CD8-positive, alpha-beta memory T cell (primary cell): ENCODE data around the gene TNC. TPM values are rescaled to one million over a fixed set of nuclear protein-coding genes. Genes with fewer than 3 reads are reported as not detected.

Source experiments
- CTCF ChIA-PET: fragments of 350-600 bp; sonication (Branson Sonifier 250); formaldehyde crosslinking; loops from one replicate; lab custom pipeline; 2021; ENCODE audit warnings: antibody characterized with exemption; lab: Charles Lee
- POLR2A ChIA-PET: fragments of 350-600 bp; sonication (Branson Sonifier 250); formaldehyde crosslinking; loops from one replicate; lab custom pipeline; 2021; ENCODE audit warnings: antibody characterized with exemption; lab: Charles Lee
- DNase-seq, 5 donors: peaks; one replicate each; pipeline versions ENCODE4 v3.0.0 to v3.0.0-alpha.2; 2020 to 2022; ENCODE audit warnings: mixed read lengths in 1 of 5
- H3K27ac ChIP-seq: one replicate; pipeline ENCODE4 v1.7.0; 2013; ENCODE audit warnings: low read depth, mild to moderate bottlenecking, low read length, moderate library complexity
- H3K27me3 ChIP-seq: 2 replicates; pipeline ENCODE4 v1.7.0; 2013; ENCODE audit warnings: low read length, mild to moderate bottlenecking; ENCODE audit not compliant: insufficient read depth, poor library complexity, severe bottlenecking
- H3K36me3 ChIP-seq: 2 replicates; pipeline ENCODE4 v1.7.0; 2013; ENCODE audit warnings: mild to moderate bottlenecking, low read length, moderate library complexity; ENCODE audit not compliant: insufficient read depth
- H3K4me1 ChIP-seq: 2 replicates; pipeline ENCODE4 v1.7.0; 2013; ENCODE audit warnings: mild to moderate bottlenecking, low read length, moderate library complexity; ENCODE audit not compliant: insufficient read depth
- H3K4me3 ChIP-seq: 2 replicates; pipeline ENCODE4 v1.7.0; 2013; ENCODE audit warnings: mild to moderate bottlenecking, low read length
- H3K9me3 ChIP-seq: 2 replicates; pipeline ENCODE4 v1.7.0; 2013; ENCODE audit warnings: mild to moderate bottlenecking, low read length
- H3K27ac Mint-ChIP-seq, 8 donors: one replicate each; pipeline ENCODE4 v1.8.0; 2020 to 2021; ENCODE audit warnings: mixed read lengths in 8 of 8, mild to moderate bottlenecking in 6 of 8, inconsistent platforms in 3 of 8, moderate library complexity in 3 of 8
- H3K27me3 Mint-ChIP-seq, 2 donors: one replicate each; pipeline ENCODE4 v1.8.0; 2020 to 2021; ENCODE audit warnings: mixed read lengths in 2 of 2, mild to moderate bottlenecking in 1 of 2, moderate library complexity in 1 of 2
- H3K36me3 Mint-ChIP-seq, 3 donors: one replicate each; pipeline ENCODE4 v1.8.0; 2020 to 2021; ENCODE audit warnings: mixed read lengths in 3 of 3, inconsistent platforms in 1 of 3, mild to moderate bottlenecking in 1 of 3
- H3K4me1 Mint-ChIP-seq, 3 donors: one replicate each; pipeline ENCODE4 v1.8.0; 2020 to 2021; ENCODE audit warnings: mixed read lengths in 3 of 3, inconsistent platforms in 1 of 3, mild to moderate bottlenecking in 1 of 3
- H3K4me3 Mint-ChIP-seq, 7 donors: one replicate each; pipeline ENCODE4 v1.8.0; 2020 to 2021; ENCODE audit warnings: mixed read lengths in 7 of 7, mild to moderate bottlenecking in 6 of 7, moderate library complexity in 4 of 7, inconsistent platforms in 2 of 7
- H3K9me3 Mint-ChIP-seq, 5 donors: one replicate each; pipeline ENCODE4 v1.8.0; 2020 to 2022; ENCODE audit warnings: mixed read lengths in 5 of 5, mild to moderate bottlenecking in 3 of 5, moderate library complexity in 2 of 5, inconsistent platforms in 1 of 5
- polyA plus RNA-seq: library from polyadenylated mRNA; unstranded; fragments of 300-500 nt; fragmentation: Illumina TruSeq; gene quantifications from one replicate; pipeline ENCODE4 v1.2.3, GENCODE V29; 2021
- total RNA-seq, 2 experiments: library from RNA; stranded (reverse); gene quantifications; one replicate each; pipeline ENCODE4 v1.2.3, GENCODE V29; 2021

Gene TNC
- total and polyA plus RNA-seq, 3 experiments from 2014 or later: 1.2 to 1.4 TPM; not detected in 1

DNA sequence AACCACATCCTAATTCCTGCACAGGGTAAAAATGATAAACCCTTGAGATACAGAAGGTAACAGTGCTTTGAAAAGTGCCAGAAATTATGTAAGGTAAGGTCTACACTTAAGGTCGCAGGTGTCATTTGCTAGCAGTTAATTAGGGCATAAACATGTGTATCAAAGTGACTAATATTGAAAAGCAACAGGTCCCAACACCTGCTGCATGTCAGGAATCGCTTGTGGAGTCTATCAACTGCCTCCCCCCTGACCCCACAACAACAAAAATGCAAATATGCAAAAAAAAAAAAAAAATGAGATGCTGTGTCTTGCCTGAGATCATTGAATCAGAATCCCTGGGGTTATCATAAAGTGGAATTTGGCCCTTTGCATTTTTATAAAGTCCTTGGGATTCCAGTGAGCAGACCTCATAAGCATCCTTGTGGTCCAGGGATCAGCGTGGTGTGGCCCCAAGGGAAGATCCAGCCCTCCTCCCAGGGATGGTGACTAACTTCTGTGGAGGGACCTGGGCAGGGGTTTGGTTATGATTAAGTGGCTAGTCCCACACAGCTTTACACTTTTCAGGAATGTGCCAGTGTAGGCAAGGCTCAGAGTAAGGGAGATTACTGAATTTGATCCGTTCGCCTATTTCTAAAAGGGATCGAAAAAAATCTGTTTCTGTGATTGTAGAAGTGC lies 95.1 kb downstream of the TNC start:
- Histone ChIP-seq H3K27me3 (no peaks in the 10 kb centered on the region), H3K36me3 (no peaks in the 10 kb centered on the region), H3K27ac (no peak overlapping the region), H3K4me3 (no peak overlapping the region), H3K4me1 (no peaks in the 10 kb centered on the region), H3K9me3 (no peaks in the 10 kb centered on the region)
- H3K4me3 Mint-ChIP-seq: no peak overlapping the region
- POLR2A ChIA-PET: no interaction called here
- H3K27ac Mint-ChIP-seq: no peak overlapping the region
- H3K4me1 Mint-ChIP-seq: no peaks in the 10 kb centered on the region
- H3K27me3 Mint-ChIP-seq: peaks cover 6 to 17% of the 10 kb centered on the region in 2 donors
- CTCF ChIA-PET: interaction anchor here (1.6 kb wide), 1 partner anchor 7 kb away, joined by 3 read pairs; no protein-coding TSS in a partner anchor
- H3K9me3 Mint-ChIP-seq: no peaks in the 10 kb centered on the region
- H3K36me3 Mint-ChIP-seq: peaks cover 0 to 4% (median 2%) of the 10 kb centered on the region in 3 donors
- no peak for DNase-seq

- no peak overlapping the region for H3K27ac Mint-ChIP-seq
- no peak overlapping the region for H3K4me3 Mint-ChIP-seq
- POLR2A ChIA-PET: no interaction called here
- H3K9me3 ChIP-seq: no peaks in the 10 kb centered on the region
- CTCF ChIA-PET: interaction anchor here (13.3 kb wide), 1 partner anchor 338 kb away, joined by 151 read pairs; the partner anchor contains the start of gene TEX48
- peaks cover 0 to 4% (median 0%) of the 10 kb centered on the region in 3 donors for H3K36me3 Mint-ChIP-seq
- no peak overlapping the region for H3K4me3 ChIP-seq
- no peaks in the 10 kb centered on the region for H3K4me1 ChIP-seq
- H3K27me3 Mint-ChIP-seq: peaks cover 0 to 10% of the 10 kb centered on the region in 2 donors
- no peaks in the 10 kb centered on the region for H3K9me3 Mint-ChIP-seq
- no peak for DNase-seq
- H3K27me3 ChIP-seq: no peaks in the 10 kb centered on the region
- H3K27ac ChIP-seq: no peak overlapping the region
- no peaks in the 10 kb centered on the region for H3K36me3 ChIP-seq
- H3K4me1 Mint-ChIP-seq: peaks cover 1 to 6% (median 6%) of the 10 kb centered on the region in 3 donors
Observed at GRCh38 chr9:115018547-115019435, 99.2 kb downstream of the TNC start.

DNA sequence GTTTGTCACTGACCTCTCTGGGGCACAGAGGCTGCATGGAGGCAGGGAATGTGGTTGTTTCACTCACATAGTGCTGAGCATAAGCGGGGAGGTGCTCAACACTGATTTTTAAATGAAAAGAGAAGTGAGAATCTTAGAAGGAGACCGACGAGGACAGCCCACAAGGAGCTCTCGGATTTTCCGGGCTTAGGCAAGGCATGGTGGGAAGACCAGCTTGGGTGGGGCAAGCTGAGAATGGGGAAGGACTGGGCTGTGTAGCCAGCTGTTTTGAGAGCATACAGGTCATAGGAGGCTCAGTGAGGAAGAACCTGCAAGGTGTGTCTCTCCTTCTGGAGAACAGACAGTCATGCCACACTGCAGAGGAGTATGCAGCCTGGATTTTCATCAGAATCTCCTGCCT lies 101.6 kb downstream of the TNC start:
- POLR2A ChIA-PET: no interaction called here
- Mint-ChIP-seq H3K4me3 (no peak overlapping the region), H3K27ac (no peak overlapping the region), H3K27me3 (peaks cover 0 to 8% of the 10 kb centered on the region in 2 donors), H3K4me1 (peaks cover 1 to 14% (median 8%) of the 10 kb centered on the region in 3 donors), H3K36me3 (peaks cover 0 to 4% (median 0%) of the 10 kb centered on the region in 3 donors), H3K9me3 (no peaks in the 10 kb centered on the region)
- Histone ChIP-seq H3K36me3 (no peaks in the 10 kb centered on the region), H3K4me3 (no peak overlapping the region), H3K9me3 (no peaks in the 10 kb centered on the region), H3K27ac (no peak overlapping the region), H3K27me3 (no peaks in the 10 kb centered on the region), H3K4me1 (no peaks in the 10 kb centered on the region)
- CTCF ChIA-PET: interaction anchor here (1.2 to 13.3 kb wide), 5 partner anchors 8 to 335 kb away, joined by 3 to 151 read pairs (median 13); partner anchors contain the start of gene TEX48
- no peak for DNase-seq

- no peak overlapping the region for H3K4me3 Mint-ChIP-seq
- peaks cover 1 to 14% (median 8%) of the 10 kb centered on the region in 3 donors for H3K4me1 Mint-ChIP-seq
- H3K27me3 Mint-ChIP-seq: peaks cover 0 to 8% of the 10 kb centered on the region in 2 donors
- POLR2A ChIA-PET: no interaction called here
- CTCF ChIA-PET: interaction anchor here (0.7 to 13.3 kb wide), 15 partner anchors 10 to 353 kb away, joined by 3 to 151 read pairs (median 8); partner anchors contain the start of gene TEX48
- Histone ChIP-seq H3K4me1 (no peaks in the 10 kb centered on the region), H3K9me3 (no peaks in the 10 kb centered on the region), H3K4me3 (no peak overlapping the region), H3K27me3 (no peaks in the 10 kb centered on the region), H3K36me3 (no peaks in the 10 kb centered on the region), H3K27ac (no peak overlapping the region)
- DNase-seq: no peak
- no peaks in the 10 kb centered on the region for H3K9me3 Mint-ChIP-seq
- no peak overlapping the region for H3K27ac Mint-ChIP-seq
- peaks cover 0 to 4% (median 0%) of the 10 kb centered on the region in 3 donors for H3K36me3 Mint-ChIP-seq
Observed at GRCh38 chr9:115015018-115015635, 102.8 kb downstream of the TNC start.

DNA sequence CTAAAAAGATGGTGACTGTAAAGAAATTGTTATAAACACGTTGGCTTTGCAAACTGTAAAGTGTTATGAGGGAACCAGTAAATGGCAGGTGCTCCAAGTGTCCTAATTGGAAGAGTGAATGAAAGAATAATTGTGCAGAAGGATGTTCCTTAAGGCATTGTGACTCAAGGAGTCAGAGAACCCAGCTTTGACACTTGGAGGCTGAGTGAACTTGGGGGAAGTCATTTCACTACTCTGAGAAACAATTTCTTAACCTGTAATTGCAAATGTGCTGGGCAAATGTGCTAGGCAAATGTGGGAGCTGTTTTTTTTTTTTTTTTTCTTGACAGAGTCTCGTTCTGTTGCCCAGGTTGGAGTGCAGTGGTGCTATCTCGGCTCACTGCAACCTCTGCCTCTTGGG lies 103.5 kb downstream of the TNC start:
- no peak overlapping the region for H3K27ac ChIP-seq
- no peak overlapping the region for H3K27ac Mint-ChIP-seq
- no peak for DNase-seq
- no peaks in the 10 kb centered on the region for H3K4me1 ChIP-seq
- ChIA-PET POLR2A (interaction anchor here (0.7 kb wide), 1 partner anchor 287 kb away, joined by 6 read pairs; no protein-coding TSS in a partner anchor), CTCF (interaction anchor here (0.7 to 13.3 kb wide), 18 partner anchors 53 to 377 kb away, joined by 3 to 151 read pairs (median 6); partner anchors contain the start of gene TEX48)
- H3K36me3 Mint-ChIP-seq: peaks cover 0 to 4% (median 0%) of the 10 kb centered on the region in 3 donors
- H3K4me3 Mint-ChIP-seq: no peak overlapping the region
- H3K4me3 ChIP-seq: no peak overlapping the region
- H3K4me1 Mint-ChIP-seq: peaks cover 1 to 19% (median 8%) of the 10 kb centered on the region in 3 donors
- H3K36me3 ChIP-seq: no peaks in the 10 kb centered on the region
- peaks cover 0 to 8% of the 10 kb centered on the region in 2 donors for H3K27me3 Mint-ChIP-seq
- H3K9me3 ChIP-seq: no peaks in the 10 kb centered on the region
- H3K27me3 ChIP-seq: no peaks in the 10 kb centered on the region
- no peaks in the 10 kb centered on the region for H3K9me3 Mint-ChIP-seq

- Histone ChIP-seq H3K27me3 (no peaks in the 10 kb centered on the region), H3K4me1 (no peaks in the 10 kb centered on the region), H3K4me3 (no peak overlapping the region), H3K9me3 (no peaks in the 10 kb centered on the region), H3K36me3 (no peaks in the 10 kb centered on the region), H3K27ac (no peak overlapping the region)
- H3K4me1 Mint-ChIP-seq: peaks cover 1 to 23% (median 8%) of the 10 kb centered on the region in 3 donors
- ChIA-PET CTCF (interaction anchor here (0.7 to 13.3 kb wide), 17 partner anchors 53 to 377 kb away, joined by 3 to 151 read pairs (median 7); partner anchors contain the start of gene TEX48), POLR2A (interaction anchor here (0.7 kb wide), 1 partner anchor 286 kb away, joined by 6 read pairs; no protein-coding TSS in a partner anchor)
- DNase-seq: peak; percentile 58 to 85 (median 71)
- no peak overlapping the region for H3K4me3 Mint-ChIP-seq
- H3K9me3 Mint-ChIP-seq: no peaks in the 10 kb centered on the region
- peaks cover 0 to 8% of the 10 kb centered on the region in 2 donors for H3K27me3 Mint-ChIP-seq
- peak overlapping the region in 1 of 8 donors; percentile 13 for H3K27ac Mint-ChIP-seq
- H3K36me3 Mint-ChIP-seq: no peaks in the 10 kb centered on the region
Observed at GRCh38 chr9:115013998-115014397, 104.0 kb downstream of the TNC start.

DNA sequence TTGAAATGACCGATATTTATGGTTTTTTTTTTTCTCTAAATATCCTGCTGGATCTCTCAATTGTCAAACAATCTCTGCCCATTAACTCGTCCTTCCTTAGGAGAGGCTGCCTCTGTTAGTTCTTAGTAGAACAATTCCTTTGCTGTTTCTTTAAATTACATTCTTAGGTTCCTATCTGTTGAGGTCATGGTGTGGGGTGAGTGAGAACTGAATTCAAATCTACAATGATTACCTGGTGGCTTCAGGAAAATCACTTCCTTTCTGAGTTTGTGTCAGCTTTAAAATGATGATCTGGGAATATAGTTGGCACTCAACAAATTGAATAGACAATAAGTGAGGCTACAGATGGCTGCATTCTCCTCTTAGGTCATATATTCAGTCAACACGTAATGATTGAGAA lies 105.5 kb downstream of the TNC start:
- ChIA-PET POLR2A (no interaction called here), CTCF (interaction anchor here (1.0 to 13.3 kb wide), 6 partner anchors 98 to 331 kb away, joined by 3 to 151 read pairs (median 7); partner anchors contain the start of gene TEX48)
- Histone ChIP-seq H3K27me3 (no peaks in the 10 kb centered on the region), H3K36me3 (no peaks in the 10 kb centered on the region), H3K4me1 (no peaks in the 10 kb centered on the region), H3K9me3 (no peaks in the 10 kb centered on the region), H3K27ac (no peak overlapping the region), H3K4me3 (no peak overlapping the region)
- no peaks in the 10 kb centered on the region for H3K36me3 Mint-ChIP-seq
- DNase-seq: no peak
- no peak overlapping the region for H3K4me3 Mint-ChIP-seq
- no peaks in the 10 kb centered on the region for H3K9me3 Mint-ChIP-seq
- H3K27ac Mint-ChIP-seq: no peak overlapping the region
- peaks cover 1 to 30% (median 8%) of the 10 kb centered on the region in 3 donors for H3K4me1 Mint-ChIP-seq
- H3K27me3 Mint-ChIP-seq: no peaks in the 10 kb centered on the region
